Measurements from ENCODE around the gene XPC.
"Not testable (repeated sequence)": the region's sequence is repeated elsewhere in the genome, so short reads cannot be mapped to it uniquely, and the experiment has no call there.

Gene XPC

DNA sequence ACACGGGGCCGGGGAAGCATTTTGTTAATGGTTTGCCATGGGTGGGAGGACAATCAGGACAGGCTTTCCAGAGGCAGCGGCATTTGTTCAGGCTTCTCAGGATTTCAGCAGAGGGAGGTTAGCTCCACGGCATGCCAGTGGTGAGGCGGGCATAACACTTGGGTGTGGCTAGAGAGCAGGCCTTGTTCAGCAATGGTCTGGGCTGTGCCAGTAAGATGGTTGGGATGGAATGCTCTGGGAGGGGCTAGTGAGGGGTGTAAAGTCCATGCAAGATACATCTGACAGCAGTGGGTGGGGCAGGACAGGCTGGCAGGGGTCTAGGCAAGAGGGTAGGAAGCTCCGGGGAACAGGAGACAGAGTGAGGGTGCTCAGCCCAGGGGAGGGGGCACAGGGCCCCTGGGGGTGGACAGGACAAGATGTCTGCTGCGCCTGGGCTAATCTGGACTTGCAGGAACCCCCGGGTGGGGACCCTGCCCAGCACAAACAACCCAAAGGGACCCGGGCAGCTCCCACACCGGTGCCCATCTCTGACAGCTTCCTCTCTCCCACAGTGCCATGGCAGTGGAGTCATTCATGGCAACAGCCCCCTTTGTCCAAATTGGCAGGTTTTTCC is 45.1 kb downstream of the XPC start:
- no peak for DNase-seq (ENCODE audit: low read depth)

- DNase-seq (ENCODE audit: low read depth) = no peak
Observed at GRCh38 chr3:14132689-14133088, 45.7 kb downstream of the XPC start.

- DNase-seq (ENCODE audit: low read depth) = no peak
Observed at GRCh38 chr3:14132120-14132519, 46.3 kb downstream of the XPC start.

DNA sequence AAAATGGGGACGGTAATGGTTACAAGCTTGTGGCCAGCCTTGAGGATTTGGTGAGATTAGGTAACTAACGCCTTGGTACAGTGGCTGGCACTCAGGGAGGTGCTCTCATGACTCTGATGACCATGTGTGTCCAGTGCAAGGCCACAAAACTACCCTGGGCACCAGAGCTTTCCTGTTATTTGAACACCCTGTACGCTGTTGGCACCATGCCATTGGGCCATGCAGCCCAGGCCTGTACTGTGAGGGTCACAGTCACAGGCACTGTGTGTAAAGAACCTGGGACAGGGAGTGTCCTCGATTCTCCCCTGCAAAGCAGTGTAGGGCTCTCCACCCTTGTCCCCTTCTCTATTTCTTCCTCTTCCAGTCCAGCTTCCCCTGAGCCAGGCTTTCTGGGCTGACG is 47.3 kb downstream of the XPC start:
- DNase-seq (ENCODE audit: low read depth) = no peak

DNA sequence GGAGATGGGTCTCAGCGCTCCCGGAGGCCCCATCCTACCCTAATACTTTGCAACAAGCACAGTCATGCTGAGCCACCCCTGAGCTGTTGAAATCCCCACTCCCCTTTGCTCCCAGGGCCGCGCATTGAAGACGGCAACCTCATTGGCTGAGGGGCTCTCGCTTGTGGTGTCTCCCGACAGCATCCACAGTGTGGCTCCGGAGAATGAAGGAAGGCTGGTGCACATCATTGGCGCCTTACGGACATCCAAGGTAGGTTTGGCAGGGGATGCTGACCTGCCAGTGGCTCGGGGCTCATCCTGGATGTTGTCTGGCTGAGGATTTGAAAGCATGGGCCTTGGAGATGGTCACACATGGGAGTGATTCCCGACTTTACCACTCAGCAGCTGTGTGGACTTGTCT is 47.7 kb downstream of the XPC start:
- DNase-seq (ENCODE audit: low read depth) = no peak

GRCh38 chr3:14130230-14130629 is 48.2 kb downstream of the XPC start:
- no peak for DNase-seq (ENCODE audit: low read depth)

DNA sequence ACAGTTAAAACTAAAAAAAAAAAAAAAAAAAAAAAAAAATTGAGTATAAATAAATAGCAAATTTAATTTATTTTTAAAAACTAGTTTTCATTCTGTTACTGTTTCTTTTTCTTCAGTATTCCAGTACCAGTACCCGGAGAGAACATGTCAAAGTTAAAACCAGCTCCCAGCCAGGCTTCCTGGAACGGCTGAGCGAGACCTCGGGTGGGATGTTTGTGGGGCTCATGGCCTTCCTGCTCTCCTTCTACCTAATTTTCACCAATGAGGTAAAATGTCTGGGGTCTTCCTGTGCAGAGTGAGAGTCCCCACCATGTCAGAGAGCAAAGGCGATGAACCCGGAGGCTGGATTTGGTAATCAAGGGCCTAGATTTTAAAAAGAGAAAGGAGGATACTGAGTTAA is 49.1 kb downstream of the XPC start:
- no peak for DNase-seq (ENCODE audit: low read depth)

- DNase-seq (ENCODE audit: low read depth) = no peak
Observed at GRCh38 chr3:14128724-14129123, 49.7 kb downstream of the XPC start.

DNA sequence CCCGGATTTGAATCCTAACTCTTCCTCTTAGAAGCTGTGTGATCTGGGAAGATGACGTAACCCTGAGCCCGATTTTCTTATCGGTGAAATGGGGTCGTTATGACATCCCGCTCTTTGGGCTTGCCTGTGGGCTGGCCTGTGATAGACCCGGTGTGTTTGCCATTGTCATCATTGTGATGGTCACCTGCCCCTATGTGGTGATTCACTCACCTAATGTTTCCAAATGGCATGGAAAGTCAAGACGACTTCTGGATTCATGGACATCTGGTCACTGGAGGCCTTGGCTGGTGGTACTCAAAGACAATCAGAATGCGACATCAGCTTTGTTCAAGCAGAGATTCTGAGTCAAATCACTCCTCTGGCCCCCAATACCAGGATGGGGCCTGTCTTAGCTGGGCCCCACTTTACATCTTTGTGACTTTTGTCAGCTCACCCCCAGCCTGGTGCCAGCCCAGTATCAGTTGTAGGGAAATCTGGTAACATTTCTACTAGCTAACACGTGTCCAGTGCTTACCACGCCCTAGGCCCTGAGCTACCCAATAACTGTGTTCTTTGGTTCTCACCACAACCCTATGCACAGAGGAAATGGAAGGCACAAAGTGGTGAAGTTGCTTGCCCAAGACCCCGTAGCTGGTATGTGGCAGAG is 50.8 kb downstream of the XPC start:
- no peak for DNase-seq (ENCODE audit: low read depth)

DNA sequence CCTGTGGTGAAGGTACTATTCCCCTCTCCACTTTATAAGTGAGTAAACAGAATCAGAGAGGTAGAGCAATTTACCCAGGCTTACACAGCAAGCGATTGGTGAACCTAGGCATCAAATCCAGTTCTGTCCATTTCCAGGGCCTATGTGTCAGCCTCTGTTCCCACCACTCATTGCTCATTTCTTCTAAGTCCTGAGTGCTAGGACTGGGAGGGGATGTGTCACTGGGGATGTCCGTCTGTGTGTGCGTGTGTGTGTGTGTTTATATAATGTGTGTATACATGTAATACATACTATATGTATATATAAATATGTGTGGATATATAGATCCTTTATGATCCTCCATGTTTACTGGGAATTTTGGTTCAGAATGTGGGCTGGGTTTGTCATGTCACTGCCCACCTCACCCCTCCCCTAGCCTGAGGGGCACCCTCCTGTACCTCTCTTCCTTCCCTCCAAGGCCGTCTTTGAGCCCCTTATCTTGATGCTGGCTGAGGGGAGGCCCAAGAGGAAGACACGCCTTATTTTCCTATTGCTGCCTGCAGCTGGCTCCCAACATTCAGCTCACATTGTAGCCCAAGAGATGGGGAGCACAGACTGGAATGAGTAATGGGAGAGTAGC is 51.4 kb downstream of the XPC start:
- DNase-seq (ENCODE audit: low read depth) = no peak

GRCh38 chr3:14126017-14126886 is 52.1 kb downstream of the XPC start:
- DNase-seq (ENCODE audit: low read depth) = no peak

GRCh38 chr3:14125193-14126016 is 53.0 kb downstream of the XPC start:
- DNase-seq (ENCODE audit: low read depth) = peak; percentile 44

DNA sequence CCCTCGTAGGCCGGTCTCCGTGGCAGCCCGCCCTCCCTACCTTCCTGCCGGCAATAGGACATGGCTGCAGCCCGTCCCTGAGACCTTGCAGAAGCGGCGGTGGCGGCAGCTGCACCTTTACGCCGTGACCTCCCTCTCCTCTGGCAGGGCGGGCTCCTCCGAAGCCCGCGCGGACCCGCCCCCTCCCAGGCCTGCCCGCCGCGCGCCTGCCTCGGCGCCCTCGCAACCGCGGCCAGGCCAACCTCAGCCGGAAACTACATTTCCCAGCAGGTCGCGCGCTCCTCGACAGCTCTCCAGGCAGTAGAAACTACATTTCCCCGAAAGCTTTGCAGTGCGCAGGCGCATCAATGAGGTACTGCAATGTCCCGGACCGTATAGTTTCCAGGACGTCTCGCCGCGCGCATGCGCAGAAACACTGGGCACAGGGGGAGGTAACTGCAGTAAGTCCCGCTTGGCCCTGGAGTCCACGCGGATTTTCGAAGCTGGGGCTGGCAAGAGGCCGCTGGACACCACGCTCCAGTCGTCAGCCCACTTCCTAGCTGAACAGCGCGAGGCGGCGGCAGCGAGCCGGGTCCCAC is 53.7 kb downstream of the XPC start, which contains the start of the genes CHCHD4 and TMEM43:
Gene CHCHD4 (minus strand): TSS at position 256 of the 578 bp plus-strand sequence. CDS start 194 bp downstream, at position 62.
Gene TMEM43 (plus strand): TSS at position 438 of the 578 bp plus-strand sequence. CDS start 142 bp downstream, outside the sequence.
- peak; percentile 95 for DNase-seq (ENCODE audit: low read depth)

DNA sequence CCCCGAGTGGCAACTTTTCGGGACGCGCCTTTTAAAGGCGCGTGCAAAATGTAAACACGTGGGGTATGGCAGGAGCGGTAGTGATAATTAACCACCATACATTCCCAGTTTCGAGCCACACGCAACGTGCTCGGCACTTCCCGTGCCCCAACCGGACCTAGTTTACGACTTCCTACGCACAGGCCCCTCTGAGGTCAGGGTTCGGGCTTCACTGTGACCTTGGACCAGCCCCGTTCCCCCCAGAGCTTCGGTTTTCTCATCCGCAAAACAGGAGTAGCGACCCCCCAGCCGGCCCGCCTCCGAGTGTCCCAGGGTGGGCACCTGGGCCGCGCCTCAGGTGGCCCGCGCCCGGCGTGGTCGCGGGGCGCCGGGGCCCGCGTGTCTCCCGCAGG is 54.2 kb downstream of the XPC start:
- peak; percentile 48 for DNase-seq (ENCODE audit: low read depth)

DNA sequence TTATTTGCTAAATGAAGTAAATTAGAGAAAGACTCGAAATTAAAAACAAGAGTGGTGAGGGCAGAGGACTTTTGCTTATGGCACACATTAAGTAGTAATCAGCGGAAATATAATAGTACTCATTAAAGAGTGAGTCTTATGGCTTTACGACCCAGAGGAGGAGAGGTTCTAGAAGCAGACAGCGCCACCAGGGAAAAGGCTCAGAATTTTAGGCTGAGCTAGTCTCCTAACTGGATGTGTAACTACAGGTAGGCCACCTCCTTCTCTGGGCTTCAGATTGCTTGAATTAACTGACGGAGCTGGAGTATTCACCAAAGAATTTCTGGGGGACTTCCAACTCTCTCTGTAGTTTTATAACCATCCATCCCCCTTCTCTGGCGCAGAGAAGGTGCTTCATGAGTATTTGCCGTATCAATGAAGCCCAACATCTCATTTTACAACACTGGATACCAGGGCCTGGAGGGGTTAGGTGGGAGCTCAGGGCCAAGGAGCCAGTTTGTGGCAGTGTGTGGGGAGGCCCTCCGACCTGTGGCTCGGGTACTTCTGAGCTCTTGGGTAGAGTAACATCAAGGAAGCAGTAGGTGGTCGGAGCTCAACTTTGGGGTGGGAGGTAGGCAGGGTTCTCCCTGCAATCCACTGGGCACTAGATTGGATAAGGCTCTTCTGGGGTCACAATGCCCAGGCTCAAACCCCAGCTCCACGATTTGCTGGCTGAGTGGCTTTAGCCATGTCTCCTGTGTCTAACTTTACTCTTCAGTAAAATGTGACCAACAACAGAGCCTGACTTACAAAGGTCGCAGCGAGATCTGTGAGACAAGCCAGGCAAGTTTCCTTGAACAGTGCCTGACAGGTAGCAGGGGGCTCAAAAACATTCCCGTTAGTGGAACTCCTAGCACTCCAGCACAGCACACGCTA is 54.8 kb downstream of the XPC start:
- no peak for DNase-seq (ENCODE audit: low read depth)

GRCh38 chr3:14122301-14122700 is 56.1 kb downstream of the XPC start:
- no peak for DNase-seq (ENCODE audit: low read depth)

DNA sequence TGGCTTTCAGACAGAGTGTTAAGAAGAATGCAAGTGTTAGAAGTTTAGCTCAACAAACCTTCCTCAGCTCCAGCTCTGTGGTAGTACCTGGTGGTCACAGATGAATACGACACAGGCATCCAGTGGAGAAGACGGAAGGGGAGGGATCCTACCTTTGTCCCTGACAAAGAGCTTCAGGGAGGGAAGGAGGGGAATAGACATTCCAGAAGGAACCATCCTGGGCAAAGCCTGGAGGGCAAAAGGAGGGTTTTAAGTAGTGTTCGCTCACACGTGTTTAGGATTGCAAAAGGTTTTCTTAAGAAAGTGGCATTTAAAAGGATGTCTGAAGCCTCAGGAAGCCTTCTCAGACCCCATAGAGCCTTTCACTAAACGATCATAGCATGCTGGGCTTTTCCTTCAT is 56.5 kb downstream of the XPC start:
- no peak for DNase-seq (ENCODE audit: low read depth)

- DNase-seq (ENCODE audit: low read depth) = not testable (repeated sequence)
Observed at GRCh38 chr3:14120921-14121448, 57.4 kb downstream of the XPC start.

- no peak for DNase-seq (ENCODE audit: low read depth)
Observed at GRCh38 chr3:14120111-14120920, 58.1 kb downstream of the XPC start.
